SK-N-SH treated with all-trans-retinoic acid at 6 μM for 48 hours (cell line): ENCODE measurements around the gene CLEC3A.

Experiments
- OSR1 ChIP-seq: fragments of 250-450 bp; sonication (Bioruptor Pico); IDR thresholded peaks from 2 replicates; pipeline ENCODE4 v1.8.0; 2022; ENCODE audit warnings: moderate library complexity, mild to moderate bottlenecking, inconsistent platforms
- PATZ1 ChIP-seq: fragments of 250-450 bp; sonication (Bioruptor Pico); IDR thresholded peaks from 2 replicates; pipeline ENCODE4 v1.8.0; 2020; ENCODE audit warnings: mild to moderate bottlenecking, moderate library complexity, borderline replicate concordance
- TCF4 ChIP-seq: fragments of 250-450 bp; sonication (Bioruptor Pico); IDR thresholded peaks from 2 replicates; pipeline ENCODE4 v1.8.0; 2021; ENCODE audit warnings: mild to moderate bottlenecking, moderate library complexity, borderline replicate concordance
- ZFP3 ChIP-seq: fragments of 250-450 bp; sonication (Bioruptor Pico); IDR thresholded peaks from 2 replicates; pipeline ENCODE4 v1.5.0; 2020; ENCODE audit warnings: mild to moderate bottlenecking, moderate library complexity
- ZNF70 ChIP-seq: fragments of 450-650 bp; formaldehyde crosslinking; IDR thresholded peaks from 2 replicates; pipeline ENCODE4 v1.5.0; 2020; ENCODE audit warnings: mild to moderate bottlenecking, moderate library complexity

- no peak for TF ChIP-seq TCF4 (CRISPR knock-in tag)
- TF ChIP-seq ZNF70 (CRISPR knock-in tag) = no peak
- no peak for TF ChIP-seq PATZ1 (CRISPR knock-in tag)
- no peak for TF ChIP-seq OSR1 (CRISPR knock-in tag)
- no peak for TF ChIP-seq ZFP3 (CRISPR knock-in tag)
Measured at GRCh38 chr16:78028018-78028417, 5.7 kb downstream of the CLEC3A start.
